ENCODE results near the gene CELF2.

The CELF2 gene

DNA sequence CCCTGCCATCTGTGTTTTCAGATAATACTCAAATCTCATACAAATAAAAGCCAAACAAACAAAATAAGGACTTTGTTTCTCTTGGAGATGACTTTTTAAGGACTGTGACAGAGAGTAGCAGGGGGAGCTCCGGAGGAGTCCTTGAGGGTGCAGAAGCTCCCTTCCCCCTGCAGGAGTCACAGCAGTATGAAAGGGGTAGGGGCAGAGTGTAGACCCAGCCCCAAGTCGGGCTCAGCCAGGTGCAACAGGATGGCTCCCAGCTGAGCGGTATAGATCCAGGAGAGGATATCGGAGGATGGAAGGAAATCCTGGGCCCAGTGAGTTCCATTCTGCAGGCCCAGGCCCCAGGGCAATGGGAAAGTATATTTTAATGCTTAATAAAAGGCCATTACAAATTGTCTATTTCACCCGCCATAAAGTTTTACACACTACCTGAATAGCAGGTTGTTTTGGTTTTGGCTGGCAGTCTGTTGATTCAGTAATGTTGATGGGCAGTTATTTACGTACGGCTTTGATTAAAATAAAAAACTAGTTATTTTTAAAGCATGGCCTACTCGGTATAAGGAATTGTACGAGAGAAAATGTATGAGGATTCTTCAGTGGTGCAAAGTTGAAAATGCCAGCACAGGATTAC lies 206.0 kb downstream of the CELF2 start:
- H3K4me3 ChIP-seq (ENCODE audit: low read depth, low read length) = no peak overlapping the region
- DNase-seq (ENCODE audit: low read depth) = no peak
- no peak for TF ChIP-seq POLR2A (IDR thresholded peaks at IDR 0.05; ENCODE audit: extremely low read depth, insufficient read length)
- no peak for TF ChIP-seq MYC (IDR thresholded peaks at IDR 0.05; ENCODE audit: low read depth, low read length)
- TF ChIP-seq, protein P1, sequence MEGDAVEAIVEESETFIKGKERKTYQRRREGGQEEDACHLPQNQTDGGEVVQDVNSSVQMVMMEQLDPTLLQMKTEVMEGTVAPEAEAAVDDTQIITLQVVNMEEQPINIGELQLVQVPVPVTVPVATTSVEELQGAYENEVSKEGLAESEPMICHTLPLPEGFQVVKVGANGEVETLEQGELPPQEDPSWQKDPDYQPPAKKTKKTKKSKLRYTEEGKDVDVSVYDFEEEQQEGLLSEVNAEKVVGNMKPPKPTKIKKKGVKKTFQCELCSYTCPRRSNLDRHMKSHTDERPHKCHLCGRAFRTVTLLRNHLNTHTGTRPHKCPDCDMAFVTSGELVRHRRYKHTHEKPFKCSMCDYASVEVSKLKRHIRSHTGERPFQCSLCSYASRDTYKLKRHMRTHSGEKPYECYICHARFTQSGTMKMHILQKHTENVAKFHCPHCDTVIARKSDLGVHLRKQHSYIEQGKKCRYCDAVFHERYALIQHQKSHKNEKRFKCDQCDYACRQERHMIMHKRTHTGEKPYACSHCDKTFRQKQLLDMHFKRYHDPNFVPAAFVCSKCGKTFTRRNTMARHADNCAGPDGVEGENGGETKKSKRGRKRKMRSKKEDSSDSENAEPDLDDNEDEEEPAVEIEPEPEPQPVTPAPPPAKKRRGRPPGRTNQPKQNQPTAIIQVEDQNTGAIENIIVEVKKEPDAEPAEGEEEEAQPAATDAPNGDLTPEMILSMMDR (IDR thresholded peaks at IDR 0.05; ENCODE audit: low read depth, low read length) = no peak
- TF ChIP-seq, protein P2, sequence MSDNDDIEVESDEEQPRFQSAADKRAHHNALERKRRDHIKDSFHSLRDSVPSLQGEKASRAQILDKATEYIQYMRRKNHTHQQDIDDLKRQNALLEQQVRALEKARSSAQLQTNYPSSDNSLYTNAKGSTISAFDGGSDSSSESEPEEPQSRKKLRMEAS (IDR thresholded peaks at IDR 0.05; ENCODE audit: low read depth, low read length) = no peak

- no peak for DNase-seq (ENCODE audit: low read depth)
- TF ChIP-seq, protein P2 (IDR thresholded peaks at IDR 0.05; ENCODE audit: low read depth, low read length) = no peak
- TF ChIP-seq, protein P1 (IDR thresholded peaks at IDR 0.05; ENCODE audit: low read depth, low read length) = no peak
- no peak overlapping the region for H3K4me3 ChIP-seq (ENCODE audit: low read depth, low read length)
These were observed 206.6 kb downstream of the CELF2 start for GRCh38 chr10:11224321-11224720.

DNA sequence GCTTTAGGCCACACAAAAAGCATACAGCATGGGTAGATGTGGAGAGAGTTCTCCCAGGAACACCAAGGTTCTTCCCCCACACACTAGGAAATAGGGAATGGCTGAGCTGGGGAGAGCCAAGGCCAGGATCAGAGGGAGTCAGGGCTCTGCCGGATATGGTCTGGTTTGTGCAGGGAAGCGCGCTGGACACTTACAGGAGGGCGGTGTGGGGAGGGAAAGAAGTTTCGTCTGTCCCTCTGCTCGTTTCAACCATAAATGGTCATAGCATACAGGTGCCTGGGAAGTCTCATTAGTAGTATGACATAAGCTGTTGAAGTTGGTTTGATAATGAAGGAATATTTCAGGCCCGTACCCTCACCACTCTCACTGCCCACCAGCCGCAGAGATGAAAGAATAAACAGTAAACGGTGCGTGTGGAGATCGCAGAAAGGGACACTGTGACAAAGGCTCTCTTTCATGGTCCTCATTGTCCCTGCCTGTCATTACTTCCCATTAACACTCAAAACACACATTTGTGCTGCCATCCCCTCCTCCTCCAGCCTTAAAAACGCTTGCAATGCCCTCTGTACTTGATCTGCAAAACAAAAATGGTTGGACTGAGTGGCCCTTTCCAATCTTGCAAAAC lies 207.2 kb downstream of the CELF2 start:
- TF ChIP-seq, protein P1 (IDR thresholded peaks at IDR 0.05; ENCODE audit: low read depth, low read length) = no peak
- H3K4me3 ChIP-seq (ENCODE audit: low read depth, low read length) = no peak overlapping the region
- DNase-seq (ENCODE audit: low read depth) = no peak

DNA sequence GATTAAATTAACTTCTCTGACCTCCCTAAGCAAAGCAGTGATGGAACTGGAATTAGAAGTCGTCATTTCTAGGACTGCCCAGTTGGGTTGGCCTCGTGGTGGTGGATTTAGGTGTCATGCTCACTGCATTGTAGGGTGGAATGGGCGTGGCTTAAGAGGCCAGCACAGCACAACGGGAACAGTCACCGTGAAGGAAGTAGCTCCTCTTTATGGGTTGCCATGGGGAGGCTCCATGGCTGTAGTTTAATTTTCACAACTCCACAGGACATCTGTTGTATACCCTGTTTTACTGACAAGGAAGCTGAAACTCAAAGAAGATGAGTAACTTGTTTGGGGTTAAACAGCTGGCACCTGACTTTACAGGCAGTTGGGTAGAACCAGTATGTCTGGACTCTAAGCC lies 208.3 kb downstream of the CELF2 start:
- H3K4me3 ChIP-seq (ENCODE audit: low read depth, low read length) = no peak overlapping the region
- TF ChIP-seq, protein P2 (IDR thresholded peaks at IDR 0.05; ENCODE audit: low read depth, low read length) = no peak
- TF ChIP-seq, protein P1 (IDR thresholded peaks at IDR 0.05; ENCODE audit: low read depth, low read length) = no peak
- TF ChIP-seq MYC (IDR thresholded peaks at IDR 0.05; ENCODE audit: low read depth, low read length) (no peak), POLR2A (IDR thresholded peaks at IDR 0.05; ENCODE audit: extremely low read depth, insufficient read length) (no peak)
- peak; percentile 86 for DNase-seq (ENCODE audit: low read depth)

DNA sequence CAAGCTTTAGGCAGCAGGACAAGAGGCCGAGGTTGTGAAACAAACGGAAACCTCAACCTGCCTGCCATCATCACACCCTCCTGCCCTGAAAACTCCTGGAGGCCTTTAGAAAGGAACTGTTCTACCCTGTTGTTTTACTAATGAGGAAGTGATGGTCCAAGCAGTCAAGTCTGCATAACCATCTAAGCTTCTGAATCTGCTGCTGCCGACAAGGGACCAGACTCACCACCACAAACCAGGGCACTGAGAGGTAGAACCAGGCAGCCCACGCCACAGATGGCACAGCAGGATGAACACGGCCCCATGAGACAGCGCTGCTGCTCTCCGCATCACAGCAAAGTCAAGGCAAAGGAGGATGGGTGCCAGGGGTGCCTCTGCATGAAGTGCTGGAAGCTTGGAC lies 209.4 kb downstream of the CELF2 start:
- TF ChIP-seq, protein P2 (IDR thresholded peaks at IDR 0.05; ENCODE audit: low read depth, low read length) = no peak
- TF ChIP-seq MYC (IDR thresholded peaks at IDR 0.05; ENCODE audit: low read depth, low read length) (no peak), POLR2A (IDR thresholded peaks at IDR 0.05; ENCODE audit: extremely low read depth, insufficient read length) (no peak)
- TF ChIP-seq, protein P1 (IDR thresholded peaks at IDR 0.05; ENCODE audit: low read depth, low read length) = no peak
- DNase-seq (ENCODE audit: low read depth) = no peak

DNA sequence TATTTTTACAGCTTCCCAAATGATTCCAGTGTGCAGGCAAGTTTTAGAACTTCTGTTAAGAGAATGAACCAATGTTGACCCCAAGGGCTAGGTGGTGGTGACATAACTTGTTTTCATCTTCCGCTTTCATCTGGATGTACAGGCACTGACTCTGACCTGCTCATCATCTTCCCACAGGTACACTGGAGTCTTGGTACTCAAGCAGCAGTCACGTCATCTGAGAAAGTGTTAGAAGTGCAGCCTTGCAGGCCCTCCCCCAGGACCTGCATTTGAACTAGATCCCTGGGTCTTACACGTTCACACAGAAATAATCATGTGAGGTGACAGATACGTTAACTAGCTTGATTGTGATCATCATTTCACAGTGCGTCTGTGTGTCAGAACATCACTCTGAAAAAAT lies 212.2 kb downstream of the CELF2 start:
- no peak overlapping the region for H3K4me3 ChIP-seq (ENCODE audit: low read depth, low read length)
- TF ChIP-seq, protein P2 (IDR thresholded peaks at IDR 0.05; ENCODE audit: low read depth, low read length) = no peak
- TF ChIP-seq MYC (IDR thresholded peaks at IDR 0.05; ENCODE audit: low read depth, low read length) = no peak
- TF ChIP-seq, protein P1 (IDR thresholded peaks at IDR 0.05; ENCODE audit: low read depth, low read length) = no peak
- TF ChIP-seq POLR2A (IDR thresholded peaks at IDR 0.05; ENCODE audit: extremely low read depth, insufficient read length) = no peak
- no peak for DNase-seq (ENCODE audit: low read depth)

More for the DNA sequence above, 209.4 kb downstream of the CELF2 start:
- no peak overlapping the region for H3K4me3 ChIP-seq (ENCODE audit: low read depth, low read length)

All from NB4 (cell line).